HG03097 (cell line): ENCODE measurements around the gene GPX7.
"Not testable (repeated sequence)": the region's sequence is repeated elsewhere in the genome, so short reads cannot be mapped to it uniquely, and the experiment has no call there.

ENCODE experiments used
- ATAC-seq: cut with Tn5 transposase; IDR thresholded peaks from one replicate; pipeline ENCODE4 v1.9.1; 2021; ENCODE audit not compliant: unreplicated experiment, low FRiP score

Gene GPX7

GRCh38 chr1:52601991-52602855 is at the start of gene GPX7:
Gene GPX7, plus strand, starts transcription at chr1:52602371. Its CDS starts 39 bp downstream, at chr1:52602410.
- ATAC-seq: no peak

GRCh38 chr1:52552505-52553361 is 49.4 kb upstream of the GPX7 start, which contains the start of gene TUT4:
Gene TUT4, minus strand, starts transcription at chr1:52553092. Its CDS starts 26,812 bp downstream, at chr1:52526280.
- peak; percentile 32 for ATAC-seq

- ATAC-seq: peak; percentile 47
These were observed 48.6 kb upstream of the GPX7 start for GRCh38 chr1:52553362-52554266.

GRCh38 chr1:52554267-52554640 is 47.9 kb upstream of the GPX7 start:
- no peak for ATAC-seq

DNA sequence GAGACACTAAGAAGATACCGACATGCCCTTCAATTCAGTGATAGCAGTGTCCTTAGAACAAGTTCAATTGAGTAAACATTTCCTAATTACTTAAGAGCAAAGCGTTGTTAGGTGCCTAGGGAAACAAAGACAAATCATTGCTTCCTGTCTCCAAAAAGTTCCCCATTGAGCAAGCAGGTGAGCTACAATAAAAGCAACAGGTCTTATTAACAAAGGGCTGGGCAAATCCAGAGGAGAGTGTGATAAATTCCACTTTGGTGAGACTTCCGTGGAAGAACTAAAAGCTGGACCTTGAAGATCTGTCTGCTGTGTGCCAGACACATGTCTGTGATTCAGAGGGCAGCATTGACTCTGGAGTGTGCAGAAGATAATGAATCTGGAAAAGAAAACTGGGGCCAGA is 47.4 kb upstream of the GPX7 start:
- ATAC-seq: no peak

DNA sequence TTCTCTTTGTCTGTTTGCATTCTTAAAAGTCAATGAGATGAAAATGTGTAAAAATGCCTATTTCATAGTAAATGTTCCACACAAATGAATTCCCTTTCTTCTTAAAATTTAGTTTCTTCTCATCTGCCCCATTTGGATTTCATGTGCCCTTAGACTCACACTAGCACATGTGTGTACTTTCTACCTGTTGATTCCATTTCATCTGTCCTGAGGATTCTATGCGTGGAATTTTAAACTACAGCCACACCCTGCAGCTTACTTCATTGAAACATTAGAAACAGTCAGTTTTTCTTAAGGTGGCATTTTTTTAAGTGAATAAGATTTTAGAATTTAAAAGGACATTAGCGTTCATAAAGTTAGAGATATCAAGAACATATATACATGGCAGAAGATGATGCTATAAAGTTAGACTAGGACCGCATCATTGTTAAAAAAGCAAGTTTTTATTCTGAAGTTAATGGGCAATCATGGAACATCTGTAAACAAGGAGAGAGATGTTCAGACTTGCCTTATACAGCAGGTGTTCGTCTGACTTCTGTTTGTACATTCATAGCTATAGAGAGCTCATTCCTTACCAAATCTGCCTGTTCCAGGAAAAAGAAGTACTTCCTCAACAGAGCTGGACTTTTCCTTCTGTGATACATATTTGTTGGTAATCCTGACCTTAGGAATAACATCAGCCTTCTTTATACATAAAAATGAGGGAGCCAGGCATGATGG is 45.4 kb upstream of the GPX7 start:
- no peak for ATAC-seq

GRCh38 chr1:52558941-52559340 is 43.2 kb upstream of the GPX7 start:
- ATAC-seq: no peak

- ATAC-seq: no peak
These were observed 42.3 kb upstream of the GPX7 start for GRCh38 chr1:52559875-52560274.

DNA sequence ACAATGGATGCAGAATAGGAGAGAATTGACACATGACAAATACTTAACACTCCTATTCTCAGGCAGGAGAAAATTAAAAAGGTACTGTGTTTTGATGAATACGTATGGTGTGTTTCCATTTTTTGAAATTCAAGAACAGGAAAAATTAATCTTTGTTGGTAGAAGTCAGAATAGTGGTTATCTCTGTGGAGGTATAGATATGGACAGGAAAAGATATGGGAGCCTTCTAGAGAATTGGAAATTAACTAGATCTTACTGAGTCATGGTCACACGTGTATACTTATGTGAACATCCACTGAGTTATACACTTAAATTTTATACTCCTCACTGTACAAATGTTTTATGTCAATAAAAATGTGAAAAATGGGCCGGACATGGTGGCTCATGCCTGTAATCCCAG is 39.4 kb upstream of the GPX7 start:
- ATAC-seq: no peak

DNA sequence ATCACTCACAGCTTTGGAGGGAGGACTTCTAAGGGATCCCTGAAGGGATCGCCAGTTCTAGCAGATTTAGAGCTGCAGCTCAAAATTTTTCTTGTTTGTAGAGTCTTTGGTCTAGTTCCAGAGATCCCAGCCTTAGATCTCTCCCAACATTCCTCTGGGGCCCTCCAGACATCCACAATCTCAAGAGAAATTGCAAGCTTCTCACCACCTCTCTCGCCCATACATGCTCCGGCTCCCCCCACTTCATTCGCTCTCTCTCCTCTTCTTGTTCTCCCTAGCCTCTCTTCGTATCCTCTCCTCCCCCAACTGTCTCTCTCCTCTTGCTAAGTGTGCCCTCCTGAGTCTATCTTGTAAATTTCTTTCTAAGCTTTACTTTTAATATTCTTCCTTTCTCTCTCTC is 34.2 kb upstream of the GPX7 start:
- no peak for ATAC-seq

DNA sequence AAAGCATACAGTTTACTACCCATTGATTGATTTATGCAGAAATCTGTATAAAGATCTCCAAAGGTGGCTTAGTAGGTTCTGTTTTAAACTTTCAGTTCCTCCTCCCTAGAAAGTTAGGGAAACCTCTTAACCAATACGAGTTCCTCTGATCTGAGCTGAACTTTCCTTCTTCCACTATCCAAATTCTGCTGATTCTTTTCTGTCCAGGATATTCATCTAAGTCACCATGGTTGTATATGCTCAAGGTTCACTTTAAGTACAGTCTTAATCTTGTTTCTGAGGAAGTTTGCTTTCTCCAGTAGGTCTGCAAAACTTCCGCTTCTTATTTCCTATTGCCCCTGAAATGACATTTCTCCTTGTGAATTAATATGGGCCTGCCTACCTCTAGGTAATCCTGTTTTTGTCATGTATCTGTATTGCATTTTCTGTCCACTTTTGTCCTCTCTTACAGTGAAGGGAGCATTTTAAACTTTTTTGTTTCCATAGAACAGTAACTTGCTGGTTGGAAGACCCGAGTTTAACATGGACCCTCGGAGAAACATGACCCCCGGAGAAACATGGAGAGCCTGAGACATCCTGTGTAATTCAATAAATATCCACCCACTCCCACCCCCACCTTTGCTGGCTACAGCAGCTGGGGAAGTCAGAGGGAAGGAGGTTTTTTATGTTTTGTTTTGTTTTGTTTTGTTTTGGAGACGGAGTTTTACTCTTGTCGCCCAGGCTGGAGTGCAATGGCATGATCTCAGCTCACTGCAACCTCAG is 32.5 kb upstream of the GPX7 start:
- no peak for ATAC-seq

DNA sequence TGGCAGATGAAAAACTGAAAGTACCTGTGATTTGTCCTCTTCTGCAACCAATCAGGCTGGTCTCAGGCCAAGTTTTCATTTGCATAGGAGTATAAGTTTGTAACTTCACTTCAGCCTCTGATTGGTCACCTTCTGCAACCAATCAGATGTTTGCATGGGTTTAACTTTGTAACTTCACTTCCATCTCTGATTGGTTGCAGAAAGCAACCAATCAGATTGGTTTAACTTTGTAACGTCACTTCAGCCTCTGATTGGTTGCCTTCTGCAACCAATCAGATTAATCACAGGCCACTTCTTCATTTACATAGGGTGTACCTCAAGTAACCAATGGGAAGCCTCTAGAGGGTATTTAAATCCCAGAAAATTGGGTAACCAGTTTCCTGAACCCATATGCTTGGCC is 30.4 kb upstream of the GPX7 start:
- ATAC-seq: no peak

DNA sequence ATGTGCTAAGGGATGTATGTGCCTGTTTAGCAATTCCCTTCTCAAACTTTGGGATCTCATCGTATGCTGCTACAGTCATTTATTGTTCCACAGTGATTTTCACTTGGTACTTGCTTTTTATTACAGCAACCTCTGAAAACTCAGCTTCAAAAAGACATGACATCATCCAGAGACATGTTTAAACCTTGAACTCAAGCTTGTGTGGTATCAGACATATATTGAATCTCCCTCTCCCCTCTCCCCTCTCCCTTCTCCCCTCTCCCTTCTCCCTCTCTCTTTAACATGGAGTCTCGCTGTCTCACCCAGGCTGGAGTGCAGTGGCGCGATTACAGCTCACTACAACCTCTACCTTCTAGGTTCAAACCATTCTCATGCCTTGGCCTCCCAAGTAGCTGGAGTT is 29.8 kb upstream of the GPX7 start:
- no peak for ATAC-seq

GRCh38 chr1:52574594-52574993 is 27.6 kb upstream of the GPX7 start:
- no peak for ATAC-seq

DNA sequence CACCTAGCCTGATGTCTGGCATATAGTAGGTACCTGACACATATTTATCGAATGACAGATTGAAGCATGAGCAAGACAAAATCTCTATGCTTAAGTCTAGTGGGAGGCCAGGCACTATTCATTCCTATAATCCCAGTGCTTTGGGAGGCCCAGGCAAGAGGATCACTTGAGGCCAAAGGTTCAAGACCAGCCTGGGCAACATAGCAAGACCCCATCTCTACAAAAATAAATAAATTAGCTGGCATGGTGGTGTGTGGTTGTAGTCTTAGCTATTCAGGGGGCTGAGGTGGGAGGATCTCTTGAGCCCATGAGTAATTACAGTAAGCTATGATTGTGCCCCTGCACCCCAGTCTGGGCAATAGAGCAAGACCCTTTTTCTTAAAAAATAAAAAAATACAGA is 26.1 kb upstream of the GPX7 start:
- no peak for ATAC-seq

- ATAC-seq: not testable (repeated sequence)
These were observed 24.1 kb upstream of the GPX7 start for GRCh38 chr1:52578066-52578465.

GRCh38 chr1:52579415-52579814 is 22.8 kb upstream of the GPX7 start:
- no peak for ATAC-seq

GRCh38 chr1:52580283-52580682 is 21.9 kb upstream of the GPX7 start:
- ATAC-seq: no peak

GRCh38 chr1:52582116-52582696 is 20.0 kb upstream of the GPX7 start:
- ATAC-seq: no peak
